ENCODE data around the gene SPRY2.

Gene SPRY2, protein sequence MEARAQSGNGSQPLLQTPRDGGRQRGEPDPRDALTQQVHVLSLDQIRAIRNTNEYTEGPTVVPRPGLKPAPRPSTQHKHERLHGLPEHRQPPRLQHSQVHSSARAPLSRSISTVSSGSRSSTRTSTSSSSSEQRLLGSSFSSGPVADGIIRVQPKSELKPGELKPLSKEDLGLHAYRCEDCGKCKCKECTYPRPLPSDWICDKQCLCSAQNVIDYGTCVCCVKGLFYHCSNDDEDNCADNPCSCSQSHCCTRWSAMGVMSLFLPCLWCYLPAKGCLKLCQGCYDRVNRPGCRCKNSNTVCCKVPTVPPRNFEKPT

DNA sequence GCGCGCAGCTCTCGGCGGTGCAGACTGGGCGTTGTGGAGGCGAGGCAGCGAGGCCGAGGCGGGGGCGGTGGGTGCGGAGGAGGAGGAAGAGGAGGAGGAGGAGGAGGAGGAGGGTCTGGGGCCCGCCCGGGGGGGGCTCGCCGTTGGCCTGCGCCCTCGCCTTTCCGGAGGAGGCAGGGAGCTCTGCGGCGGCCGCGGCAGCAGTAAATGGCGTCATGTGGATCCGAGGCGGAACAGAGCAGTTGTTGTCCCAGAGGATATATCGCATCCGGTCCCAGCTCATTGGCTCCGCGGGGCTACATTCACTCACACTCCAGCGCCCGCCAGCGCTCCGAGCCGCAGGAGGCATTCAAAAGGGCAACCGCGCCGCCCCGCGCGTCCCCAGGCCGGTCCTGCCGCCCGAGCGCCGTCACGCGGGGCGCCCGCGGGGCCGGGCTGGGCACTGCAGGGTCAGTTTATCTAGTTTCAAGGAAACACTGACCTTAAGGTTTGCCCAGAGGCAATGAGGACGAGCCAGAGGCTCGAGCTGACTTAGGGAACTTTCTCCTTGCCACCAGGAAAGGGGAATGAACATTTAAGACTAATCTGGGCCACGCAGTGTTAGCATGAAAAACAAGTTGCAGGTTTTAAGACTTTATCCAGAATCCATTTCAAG lies at the start of gene SPRY2:
TSS of gene SPRY2 (minus strand) at position 26 of the 655 bp plus-strand sequence. CDS start 3,421 bp downstream, outside the sequence.
- no peak within 1 kb of the TSS for H3K4me3 ChIP-seq (ENCODE audit: low read length)
- no peaks in the 10 kb centered on the region for H3K4me1 ChIP-seq (ENCODE audit: control insufficient read depth, low read length)
- no peaks in the 10 kb centered on the region for H3K36me3 ChIP-seq (ENCODE audit: control insufficient read depth, low read length)
- peaks cover 21% of the 10 kb centered on the region for H3K27me3 ChIP-seq (ENCODE audit: control insufficient read depth, low read length)
- peaks cover 3% of the 10 kb centered on the region; the same call in 1 of the 2 replicates for H3K9me3 ChIP-seq (ENCODE audit: control insufficient read depth, insufficient read depth, low read length)
- H3K27ac ChIP-seq (ENCODE audit: low read depth, low read length): no peak within 1 kb of the TSS
- H3K4me2 ChIP-seq (ENCODE audit: low read length): no peak within 1 kb of the TSS
- H4K20me1 ChIP-seq (ENCODE audit: control insufficient read depth, insufficient read depth, low read depth, low read length): no peaks in the 10 kb centered on the region
- H3K79me2 ChIP-seq (ENCODE audit: control insufficient read depth, low read length): no peaks in the 10 kb centered on the region
- TF ChIP-seq, protein P1, sequence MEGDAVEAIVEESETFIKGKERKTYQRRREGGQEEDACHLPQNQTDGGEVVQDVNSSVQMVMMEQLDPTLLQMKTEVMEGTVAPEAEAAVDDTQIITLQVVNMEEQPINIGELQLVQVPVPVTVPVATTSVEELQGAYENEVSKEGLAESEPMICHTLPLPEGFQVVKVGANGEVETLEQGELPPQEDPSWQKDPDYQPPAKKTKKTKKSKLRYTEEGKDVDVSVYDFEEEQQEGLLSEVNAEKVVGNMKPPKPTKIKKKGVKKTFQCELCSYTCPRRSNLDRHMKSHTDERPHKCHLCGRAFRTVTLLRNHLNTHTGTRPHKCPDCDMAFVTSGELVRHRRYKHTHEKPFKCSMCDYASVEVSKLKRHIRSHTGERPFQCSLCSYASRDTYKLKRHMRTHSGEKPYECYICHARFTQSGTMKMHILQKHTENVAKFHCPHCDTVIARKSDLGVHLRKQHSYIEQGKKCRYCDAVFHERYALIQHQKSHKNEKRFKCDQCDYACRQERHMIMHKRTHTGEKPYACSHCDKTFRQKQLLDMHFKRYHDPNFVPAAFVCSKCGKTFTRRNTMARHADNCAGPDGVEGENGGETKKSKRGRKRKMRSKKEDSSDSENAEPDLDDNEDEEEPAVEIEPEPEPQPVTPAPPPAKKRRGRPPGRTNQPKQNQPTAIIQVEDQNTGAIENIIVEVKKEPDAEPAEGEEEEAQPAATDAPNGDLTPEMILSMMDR (IDR thresholded peaks at IDR 0.05; ENCODE audit: low read depth, low read length, poor library complexity, severe bottlenecking): no peak
- no peak for TF ChIP-seq EZH2phosphoT487 (IDR thresholded peaks at IDR 0.05; ENCODE audit: borderline replicate concordance, low read length)
- no peaks in the 10 kb centered on the region for H3F3A ChIP-seq (ENCODE audit: control insufficient read depth, insufficient read depth)
- H3K9me2 ChIP-seq (replicated peaks; ENCODE audit: control insufficient read depth, low read length): no peaks in the 10 kb centered on the region

DNA sequence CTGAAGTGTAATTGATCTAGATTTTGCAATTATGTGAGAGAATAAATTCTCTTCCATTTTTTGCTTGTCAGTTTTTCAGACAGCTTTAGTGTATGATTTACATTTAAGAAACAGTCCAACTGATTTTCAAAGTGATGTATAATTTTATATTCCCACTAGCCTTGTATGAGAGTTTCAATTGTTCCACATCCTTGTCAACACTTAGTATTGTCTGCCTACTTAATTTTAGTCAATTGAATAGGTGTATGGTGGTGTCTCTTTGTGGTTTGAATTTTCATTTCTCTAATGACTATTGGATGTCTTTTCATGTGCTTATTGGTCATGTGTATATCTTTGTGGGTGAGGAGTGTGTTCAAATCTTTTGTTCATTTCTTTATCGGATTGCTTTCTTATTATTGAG lies 49.4 kb upstream of the SPRY2 start:
- Histone ChIP-seq H3K79me2 (ENCODE audit: control insufficient read depth, low read length) (no peaks in the 10 kb centered on the region), H3K4me2 (ENCODE audit: low read length) (no peak overlapping the region), H3K27ac (ENCODE audit: low read depth, low read length) (no peak overlapping the region), H3K9me2 (replicated peaks; ENCODE audit: control insufficient read depth, low read length) (no peaks in the 10 kb centered on the region), H3F3A (ENCODE audit: control insufficient read depth, insufficient read depth) (no peaks in the 10 kb centered on the region), H3K36me3 (ENCODE audit: control insufficient read depth, low read length) (no peaks in the 10 kb centered on the region), H3K4me1 (ENCODE audit: control insufficient read depth, low read length) (no peaks in the 10 kb centered on the region), H3K27me3 (ENCODE audit: control insufficient read depth, low read length) (no peaks in the 10 kb centered on the region), H3K9me3 (ENCODE audit: control insufficient read depth, insufficient read depth, low read length) (no peaks in the 10 kb centered on the region), H3K4me3 (ENCODE audit: low read length) (no peak overlapping the region), H4K20me1 (ENCODE audit: control insufficient read depth, insufficient read depth, low read depth, low read length) (no peaks in the 10 kb centered on the region)
- TF ChIP-seq EZH2phosphoT487 (IDR thresholded peaks at IDR 0.05; ENCODE audit: borderline replicate concordance, low read length): no peak
- TF ChIP-seq, protein P1 (IDR thresholded peaks at IDR 0.05; ENCODE audit: low read depth, low read length, poor library complexity, severe bottlenecking): no peak

DNA sequence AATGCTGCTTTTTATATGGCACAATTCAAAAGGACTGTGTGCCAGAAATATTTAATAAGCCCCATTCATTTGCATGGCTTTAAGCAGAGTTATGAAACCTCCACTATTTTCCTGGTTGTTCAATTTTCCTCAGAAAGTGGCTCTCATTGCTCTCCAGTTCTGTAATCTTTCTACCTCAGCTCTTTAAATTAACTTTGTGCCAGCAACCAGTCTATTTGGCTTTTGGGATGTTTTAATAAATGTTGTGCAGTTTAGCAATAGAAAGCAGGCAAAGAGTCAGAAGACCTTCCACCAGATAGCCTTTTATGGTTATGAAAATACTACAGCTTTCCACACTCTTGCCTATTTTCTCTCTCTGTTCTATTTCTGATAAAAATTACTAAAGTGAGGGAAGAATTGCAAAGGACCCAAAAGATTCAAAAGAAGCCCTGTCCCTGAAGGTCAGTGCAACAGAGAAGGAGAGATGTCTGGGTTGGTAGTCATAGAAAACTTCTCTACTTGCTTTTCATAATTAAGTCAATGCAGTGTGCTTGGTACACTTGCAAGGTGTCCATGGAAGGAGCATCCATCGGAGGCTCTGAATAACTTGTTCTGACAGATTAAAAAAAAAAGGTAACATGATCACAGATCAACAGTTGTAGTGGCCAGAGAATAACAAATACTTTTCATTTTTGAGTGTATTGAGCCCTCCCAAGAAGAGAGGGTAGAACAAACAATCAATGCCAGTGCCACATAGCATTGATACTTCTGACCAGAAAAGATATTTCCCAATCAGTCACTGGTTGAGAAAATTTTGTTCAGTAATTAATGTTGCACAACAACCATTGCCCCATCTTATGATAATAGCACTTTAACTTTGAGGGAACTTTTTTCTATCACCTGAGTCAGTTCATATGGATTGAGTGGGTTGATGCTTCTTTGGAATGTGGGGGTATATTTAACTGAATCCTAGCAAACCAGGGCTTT lies 48.4 kb upstream of the SPRY2 start:
- H3K79me2 ChIP-seq (ENCODE audit: control insufficient read depth, low read length): no peaks in the 10 kb centered on the region
- H3K4me3 ChIP-seq (ENCODE audit: low read length): no peak overlapping the region
- H4K20me1 ChIP-seq (ENCODE audit: control insufficient read depth, insufficient read depth, low read depth, low read length): no peaks in the 10 kb centered on the region
- H3K27me3 ChIP-seq (ENCODE audit: control insufficient read depth, low read length): no peaks in the 10 kb centered on the region
- TF ChIP-seq, protein P1 (IDR thresholded peaks at IDR 0.05; ENCODE audit: low read depth, low read length, poor library complexity, severe bottlenecking): no peak
- TF ChIP-seq EZH2phosphoT487 (IDR thresholded peaks at IDR 0.05; ENCODE audit: borderline replicate concordance, low read length): no peak
- no peak overlapping the region for H3K27ac ChIP-seq (ENCODE audit: low read depth, low read length)
- H3K9me2 ChIP-seq (replicated peaks; ENCODE audit: control insufficient read depth, low read length): no peaks in the 10 kb centered on the region
- H3K9me3 ChIP-seq (ENCODE audit: control insufficient read depth, insufficient read depth, low read length): no peaks in the 10 kb centered on the region
- H3K4me1 ChIP-seq (ENCODE audit: control insufficient read depth, low read length): no peaks in the 10 kb centered on the region
- H3F3A ChIP-seq (ENCODE audit: control insufficient read depth, insufficient read depth): no peaks in the 10 kb centered on the region
- H3K36me3 ChIP-seq (ENCODE audit: control insufficient read depth, low read length): no peaks in the 10 kb centered on the region
- H3K4me2 ChIP-seq (ENCODE audit: low read length): no peak overlapping the region
